Keratinocyte (primary cell): ENCODE data around the gene POGZ. TPM values are rescaled to one million over a fixed set of nuclear protein-coding genes. Genes with fewer than 3 reads are reported as not detected.

ENCODE experiments used
- DNase-seq: peaks from one replicate; pipeline ENCODE4 v3.0.0-alpha.2; 2011; ENCODE audit warnings: low read depth, missing footprints, low spot score
- FAIRE-seq: peaks from 2 replicates; lab custom pipeline; 2011; peaks lifted over from hg19 to GRCh38; lab: Jason Lieb, UNC
- H2AFZ ChIP-seq: 2 replicates; pipeline ENCODE4 v1.6.0; 2012; ENCODE audit warnings: low read length, control low read depth, inconsistent platforms; ENCODE audit not compliant: control insufficient read depth
- H3K27ac ChIP-seq: 2 replicates; pipeline ENCODE4 v1.5.1; 2011; ENCODE audit warnings: low read length; ENCODE audit not compliant: control insufficient read depth, insufficient read depth
- H3K27me3 ChIP-seq: 3 replicates; pipeline ENCODE4 v1.6.0; 2011; ENCODE audit warnings: low read length; ENCODE audit not compliant: control insufficient read depth, insufficient read depth; ENCODE audit errors: extremely low read depth
- H3K36me3 ChIP-seq, 2 experiments: 2 replicates in 1 of 2; 3 replicates in 1 of 2; pipeline ENCODE4 v1.5.1; 2011; ENCODE audit warnings: low read length in 2 of 2, mild to moderate bottlenecking in 1 of 2; ENCODE audit not compliant: control insufficient read depth in 2 of 2, insufficient read depth in 2 of 2; ENCODE audit errors: extremely low read depth in 1 of 2
- H3K4me1 ChIP-seq: 3 replicates; pipeline ENCODE4 v1.5.1; 2011; ENCODE audit warnings: low read length; ENCODE audit not compliant: control insufficient read depth, insufficient read depth; ENCODE audit errors: extremely low read depth
- H3K4me2 ChIP-seq: 3 replicates; pipeline ENCODE4 v1.6.0; 2011; ENCODE audit warnings: low read depth, low read length; ENCODE audit not compliant: control insufficient read depth, insufficient read depth; ENCODE audit errors: extremely low read depth
- H3K4me3 ChIP-seq, 3 experiments: fragments of 200-600 bp in 1 of 3; sonication (generic) in 1 of 3; 2 replicates in 2 of 3; 3 replicates in 1 of 3; pipeline ENCODE4 v1.5.1; 2011 to 2016; ENCODE audit warnings: low read length in 3 of 3, mild to moderate bottlenecking in 3 of 3, control low read depth in 2 of 3, inconsistent platforms in 1 of 3, low read depth in 1 of 3, mixed read lengths in 1 of 3, mixed run types in 1 of 3, moderate library complexity in 1 of 3; ENCODE audit not compliant: control insufficient read depth in 2 of 3, insufficient read depth in 2 of 3; ENCODE audit errors: extremely low read depth in 1 of 3
- H3K79me2 ChIP-seq: 2 replicates; pipeline ENCODE4 v1.6.0; 2012; ENCODE audit warnings: low read length; ENCODE audit not compliant: control insufficient read depth, insufficient read depth
- H3K9ac ChIP-seq: 3 replicates; pipeline ENCODE4 v1.6.0; 2011; ENCODE audit warnings: low read length; ENCODE audit not compliant: control insufficient read depth, insufficient read depth; ENCODE audit errors: extremely low read depth
- H3K9me1 ChIP-seq: 3 replicates; pipeline ENCODE4 v1.6.0; 2011; ENCODE audit warnings: low read length; ENCODE audit not compliant: control insufficient read depth, insufficient read depth; ENCODE audit errors: extremely low read depth
- H3K9me3 ChIP-seq: 2 replicates; pipeline ENCODE4 v1.5.1; 2012; ENCODE audit warnings: low read depth, low read length; ENCODE audit not compliant: control insufficient read depth
- H4K20me1 ChIP-seq: 3 replicates; pipeline ENCODE4 v1.6.0; 2011; ENCODE audit warnings: low read length; ENCODE audit not compliant: control insufficient read depth, insufficient read depth; ENCODE audit errors: extremely low read depth
- CTCF ChIP-seq, 3 experiments: IDR thresholded peaks in 1 of 3; conservative IDR thresholded peaks in 1 of 3; optimal IDR thresholded peaks in 1 of 3; 2 replicates in 2 of 3; 3 replicates in 1 of 3; pipeline versions ENCODE3 to v1.5.1; 2011; ENCODE audit warnings: low read length in 3 of 3, mild to moderate bottlenecking in 3 of 3, moderate library complexity in 2 of 3, control low read depth in 1 of 3, inconsistent platforms in 1 of 3; ENCODE audit not compliant: insufficient read depth in 2 of 3; ENCODE audit errors: extremely low read depth in 1 of 3
- EZH2 ChIP-seq: IDR thresholded peaks from one replicate; pipeline ENCODE4 v1.6.1; 2012; ENCODE audit warnings: inconsistent platforms, mild to moderate bottlenecking, low read length, moderate library complexity
- dilution Hi-C: fragments of 300-500 bp; cut with MboI; formaldehyde crosslinking; loops from one replicate; pipeline ENCODE4 v1.7.0; 2020; ENCODE audit warnings: low sequenced_read_pairs; ENCODE audit not compliant: extremely low pct_ligation_motif_present
- polyA plus RNA-seq, 5 experiments: library from polyadenylated mRNA; depleted of rRNA in 3 of 5; stranded (reverse) in 3 of 5; stranded (forward) in 1 of 5; unstranded in 1 of 5; fragments of >200 nt; gene quantifications; 1 replicate in 1 of 5; 2 replicates in 3 of 5; 3 replicates in 1 of 5; pipeline versions ENCODE4 v1.2.1 to v1.2.3, GENCODE V29; 2011 to 2012; ENCODE audit warnings: missing spikeins in 2 of 5, low read depth in 1 of 5, low replicate concordance in 1 of 5

POGZ gene
- polyA plus RNA-seq, 1 donor (not counting 4 experiments of a cell fraction or from before 2014, with no cell fraction given), result 29.9 TPM

- no peaks in the 10 kb centered on the region for H3K36me3 ChIP-seq
- H3K4me3 ChIP-seq, result no peak overlapping the region
- H3K9me3 ChIP-seq, result no peaks in the 10 kb centered on the region
- H3K4me1 ChIP-seq, result peaks cover 14% of the 10 kb centered on the region
- H3K27ac ChIP-seq, result no peak overlapping the region
- dilution Hi-C loops, result no loop called here
- TF ChIP-seq EZH2 (no peak), CTCF (optimal IDR thresholded peaks at IDR 0.05 in 1 of 3, IDR thresholded peaks at IDR 0.05 in 1 of 3, conservative IDR thresholded peaks at IDR 0.05 in 1 of 3; ENCODE audit: extremely low read depth in 1 of 3, insufficient read depth in 2 of 3, low read length in 3 of 3) (no peak)
- H3K9me1 ChIP-seq, result no peaks in the 10 kb centered on the region
- H4K20me1 ChIP-seq, result no peaks in the 10 kb centered on the region
- DNase-seq (no peak), FAIRE-seq (no peak)
- no peaks in the 10 kb centered on the region for H3K27me3 ChIP-seq
- no peak overlapping the region for H3K9ac ChIP-seq
- no peak overlapping the region for H3K4me2 ChIP-seq
- H3K79me2 ChIP-seq, result no peaks in the 10 kb centered on the region
- H2AFZ ChIP-seq, result no peak overlapping the region
Observed at GRCh38 chr1:151502859-151503780, 43.8 kb upstream of the POGZ start.

DNA sequence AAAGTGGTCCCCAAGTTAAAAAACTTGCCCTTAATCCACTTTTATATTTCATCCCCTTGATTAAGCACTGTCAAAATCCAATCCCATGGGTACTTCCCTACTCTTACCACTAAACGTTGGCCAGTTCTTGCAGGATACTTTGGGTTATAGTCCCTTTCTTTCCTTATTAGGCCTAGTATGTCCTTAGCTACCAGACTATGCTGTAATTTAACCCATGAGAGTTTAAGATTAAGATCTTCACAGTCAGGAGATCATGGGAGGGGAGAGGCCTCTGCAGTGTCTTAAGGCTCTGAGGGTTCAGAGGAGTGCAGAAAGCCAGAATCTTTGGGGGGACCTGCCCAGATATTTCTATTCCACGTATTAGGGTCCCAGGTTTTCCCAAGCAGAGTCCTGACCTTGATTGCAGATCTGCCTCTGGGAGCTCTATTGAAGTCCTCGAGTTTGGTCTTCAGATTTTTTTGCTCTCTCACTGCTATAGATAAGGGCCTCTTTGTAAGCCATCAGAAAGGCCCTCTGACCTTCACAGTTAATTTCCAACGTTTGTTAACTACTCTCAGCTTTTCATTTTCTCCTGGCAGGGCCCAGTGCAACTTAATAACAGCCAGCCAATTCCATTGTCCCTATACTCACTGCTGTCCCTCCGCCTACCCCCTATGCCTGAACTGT, 42.9 kb upstream of the POGZ start:
- Histone ChIP-seq H3K9me1 (no peaks in the 10 kb centered on the region), H3K4me1 (peaks cover 14% of the 10 kb centered on the region), H2AFZ (no peak overlapping the region), H3K27ac (no peak overlapping the region), H3K79me2 (no peaks in the 10 kb centered on the region), H3K4me3 (no peak overlapping the region), H3K27me3 (no peaks in the 10 kb centered on the region), H3K36me3 (no peaks in the 10 kb centered on the region), H4K20me1 (no peaks in the 10 kb centered on the region), H3K9me3 (no peaks in the 10 kb centered on the region), H3K9ac (no peak overlapping the region), H3K4me2 (no peak overlapping the region)
- dilution Hi-C loops, result no loop called here
- TF ChIP-seq EZH2, result no peak
- TF ChIP-seq CTCF (optimal IDR thresholded peaks at IDR 0.05 in 1 of 3, IDR thresholded peaks at IDR 0.05 in 1 of 3, conservative IDR thresholded peaks at IDR 0.05 in 1 of 3; ENCODE audit: extremely low read depth in 1 of 3, insufficient read depth in 2 of 3, low read length in 3 of 3), result no peak
- DNase-seq (no peak), FAIRE-seq (no peak)
